AG09309 (cell line): ENCODE results near the gene DSTN.

Experiments
- DNase-seq: peaks from one replicate; pipeline ENCODE4 v3.0.0-alpha.2; 2010; ENCODE audit warnings: low read depth
- H3K4me3 ChIP-seq: 2 replicates; pipeline ENCODE4 v1.5.1; 2011; ENCODE audit warnings: mild to moderate bottlenecking, low read depth, low read length, moderate library complexity; ENCODE audit not compliant: control insufficient read depth
- TF ChIP-seq, protein P1 (sequence below): IDR thresholded peaks from 2 replicates; pipeline ENCODE4 v1.5.1; 2011; ENCODE audit warnings: mild to moderate bottlenecking, low read depth, low read length, inconsistent platforms; ENCODE audit not compliant: insufficient read depth, control insufficient read depth; ENCODE audit errors: missing control alignments

The DSTN gene

DNA sequence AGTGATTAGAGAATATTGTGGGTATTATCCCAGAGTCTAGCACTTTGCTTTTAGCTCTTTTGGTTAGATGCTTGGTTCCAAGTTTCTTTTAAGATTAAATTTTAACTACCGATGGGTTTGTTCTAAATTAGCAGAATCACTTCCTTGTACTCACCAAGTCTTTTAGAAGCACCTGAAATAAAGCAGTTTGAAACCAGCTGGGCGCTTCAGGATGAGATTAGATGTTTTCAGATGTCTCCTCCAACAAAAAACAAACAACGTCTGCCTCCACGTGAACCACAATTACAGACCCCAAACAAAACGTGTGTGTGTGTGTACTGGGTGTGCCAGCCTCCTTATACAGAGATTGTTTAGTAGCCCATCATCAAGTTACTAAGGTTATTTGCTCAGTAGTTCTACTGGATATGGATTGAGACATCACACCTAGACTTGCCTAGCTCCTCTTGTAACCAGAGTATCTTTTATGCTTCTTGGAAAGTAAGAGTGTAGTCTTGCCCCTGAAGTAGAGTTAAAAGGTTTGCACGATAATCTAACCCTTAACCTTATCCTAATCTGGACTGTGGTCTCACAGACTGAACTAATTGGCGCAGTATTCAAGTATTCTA is 2.3 kb downstream of the DSTN start:
- peak overlapping the region; percentile 88 for H3K4me3 ChIP-seq
- TF ChIP-seq, protein P1, sequence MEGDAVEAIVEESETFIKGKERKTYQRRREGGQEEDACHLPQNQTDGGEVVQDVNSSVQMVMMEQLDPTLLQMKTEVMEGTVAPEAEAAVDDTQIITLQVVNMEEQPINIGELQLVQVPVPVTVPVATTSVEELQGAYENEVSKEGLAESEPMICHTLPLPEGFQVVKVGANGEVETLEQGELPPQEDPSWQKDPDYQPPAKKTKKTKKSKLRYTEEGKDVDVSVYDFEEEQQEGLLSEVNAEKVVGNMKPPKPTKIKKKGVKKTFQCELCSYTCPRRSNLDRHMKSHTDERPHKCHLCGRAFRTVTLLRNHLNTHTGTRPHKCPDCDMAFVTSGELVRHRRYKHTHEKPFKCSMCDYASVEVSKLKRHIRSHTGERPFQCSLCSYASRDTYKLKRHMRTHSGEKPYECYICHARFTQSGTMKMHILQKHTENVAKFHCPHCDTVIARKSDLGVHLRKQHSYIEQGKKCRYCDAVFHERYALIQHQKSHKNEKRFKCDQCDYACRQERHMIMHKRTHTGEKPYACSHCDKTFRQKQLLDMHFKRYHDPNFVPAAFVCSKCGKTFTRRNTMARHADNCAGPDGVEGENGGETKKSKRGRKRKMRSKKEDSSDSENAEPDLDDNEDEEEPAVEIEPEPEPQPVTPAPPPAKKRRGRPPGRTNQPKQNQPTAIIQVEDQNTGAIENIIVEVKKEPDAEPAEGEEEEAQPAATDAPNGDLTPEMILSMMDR, result no peak

DNA sequence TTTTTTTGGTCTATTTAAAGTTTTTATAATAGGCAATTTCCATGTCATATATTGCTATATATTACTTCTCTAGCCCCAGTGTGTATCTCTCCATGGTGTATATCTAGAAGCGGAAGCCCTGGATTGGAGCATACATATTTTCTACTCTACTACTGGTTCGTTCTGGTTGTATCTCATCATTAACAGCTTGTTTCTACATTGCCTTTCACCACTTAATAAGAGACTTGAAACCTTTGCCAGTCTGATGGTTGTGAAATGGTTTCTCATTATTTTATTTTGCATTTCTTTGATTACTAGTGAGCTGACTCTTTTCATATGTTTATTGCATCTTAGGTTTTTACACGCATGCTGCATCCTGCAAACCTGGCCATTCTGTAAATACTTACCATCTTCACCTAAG is 3.6 kb downstream of the DSTN start:
- no peak for DNase-seq
- no peak overlapping the region for H3K4me3 ChIP-seq
- TF ChIP-seq, protein P1, result no peak

More for the DNA sequence above, 2.3 kb downstream of the DSTN start:
- DNase-seq, result no peak

DNA sequence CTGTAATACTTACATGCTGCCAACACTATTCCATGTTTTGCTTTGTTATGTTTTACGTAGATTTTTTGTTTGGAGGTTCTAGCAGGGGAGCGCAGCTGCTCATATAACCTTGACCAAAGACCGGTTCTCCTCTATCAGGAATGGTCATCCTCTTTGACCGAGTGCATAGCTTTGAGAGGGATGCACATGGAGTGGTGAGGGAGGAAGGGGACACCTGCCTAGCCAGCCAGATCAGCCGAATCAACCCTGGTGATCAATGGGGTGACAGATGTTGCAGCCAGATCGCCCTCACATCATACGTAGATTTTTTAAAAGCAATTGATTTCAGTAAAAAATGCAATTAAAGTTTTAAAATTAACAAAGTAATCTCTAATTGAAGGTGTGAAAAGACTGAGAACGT is 6.3 kb downstream of the DSTN start:
- TF ChIP-seq, protein P1, result no peak
- DNase-seq, result no peak
- no peak overlapping the region for H3K4me3 ChIP-seq

DNA sequence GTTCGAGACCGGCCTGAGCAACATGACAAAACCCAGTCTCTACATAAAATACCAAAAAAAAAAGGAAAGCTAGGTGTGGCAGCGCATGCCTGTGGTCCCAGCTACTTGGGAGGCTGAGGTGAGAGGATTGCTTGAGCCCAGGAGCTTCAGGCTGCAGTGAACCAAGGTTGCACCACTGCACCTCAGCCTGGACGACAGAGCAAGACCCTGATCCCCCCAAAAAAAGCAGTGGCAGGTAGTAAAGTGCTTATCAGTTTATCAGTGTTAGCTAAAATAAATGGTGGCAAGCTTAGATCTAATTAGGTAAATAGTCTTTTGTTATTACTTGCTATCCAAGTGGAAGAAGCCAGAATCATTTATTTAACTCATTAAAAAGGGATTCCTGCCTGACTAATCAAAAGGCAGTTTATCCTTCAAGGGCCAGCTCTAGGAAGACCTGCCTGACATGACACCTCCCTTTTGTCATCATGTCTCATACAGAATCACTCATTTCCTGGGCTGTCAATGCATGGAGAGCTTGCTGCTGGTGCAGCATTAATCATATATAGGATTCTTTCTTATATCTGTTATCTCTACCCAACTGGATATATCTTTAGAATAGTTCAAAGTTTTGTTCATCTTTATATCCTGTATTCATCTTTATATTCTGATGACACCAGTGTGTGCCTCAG is 9.6 kb downstream of the DSTN start:
- no peak overlapping the region for H3K4me3 ChIP-seq
- DNase-seq, result no peak
- TF ChIP-seq, protein P1, result no peak

DNA sequence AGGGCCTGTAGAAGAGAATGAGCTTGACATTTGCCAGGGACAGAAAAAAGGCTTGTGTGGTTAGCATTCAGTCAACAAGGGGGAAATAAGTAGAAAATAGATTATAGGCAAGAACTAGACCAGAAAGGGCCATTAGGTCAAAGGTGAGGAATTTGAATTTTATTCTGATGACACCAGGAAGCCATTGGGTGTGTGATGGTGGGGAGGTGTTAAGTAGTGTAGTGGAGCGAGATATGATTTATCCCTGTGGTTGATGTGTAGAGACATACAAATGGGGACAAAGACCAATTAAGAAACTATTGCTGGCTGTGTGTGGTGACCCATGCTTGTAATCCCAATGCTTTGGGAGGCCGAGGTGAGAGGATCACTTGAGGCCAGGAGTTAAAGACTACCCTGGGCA is 11.0 kb downstream of the DSTN start:
- DNase-seq, result no peak
- no peak overlapping the region for H3K4me3 ChIP-seq
- TF ChIP-seq, protein P1, result no peak

DNA sequence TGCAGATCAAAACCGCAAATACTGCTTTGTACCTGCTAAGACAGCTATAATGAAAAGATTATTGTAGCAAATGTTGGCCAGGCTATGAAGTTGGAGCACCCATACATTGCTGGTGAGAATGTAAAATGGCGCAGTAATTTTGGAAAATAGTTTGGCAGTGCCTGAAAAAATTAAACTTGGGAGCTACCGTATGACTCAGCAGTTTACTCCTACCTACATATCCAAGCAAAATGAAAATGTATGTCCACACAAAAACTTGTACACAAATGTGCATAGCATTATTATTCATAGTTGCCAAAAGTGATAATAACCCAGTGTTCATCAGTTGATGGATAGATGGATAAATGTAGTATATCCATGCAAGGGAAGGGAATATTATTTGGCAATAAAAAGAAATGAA is 13.3 kb downstream of the DSTN start:
- no peak overlapping the region for H3K4me3 ChIP-seq
- TF ChIP-seq, protein P1, result no peak
- DNase-seq, result no peak
